Stimulated activated CD8-positive, alpha-beta memory T cell treated with anti-CD3 and anti-CD28 coated beads, Interleukin-12 subunit alpha, Interleukin-12 subunit beta, amount 100 ng/mL, for 1 hour (primary cell): ENCODE results near the gene BRD1.

Experiments used
- DNase-seq: peaks from one replicate; pipeline ENCODE4 v3.0.0-alpha.2; 2020; ENCODE audit warnings: low read depth

Gene BRD1

DNA sequence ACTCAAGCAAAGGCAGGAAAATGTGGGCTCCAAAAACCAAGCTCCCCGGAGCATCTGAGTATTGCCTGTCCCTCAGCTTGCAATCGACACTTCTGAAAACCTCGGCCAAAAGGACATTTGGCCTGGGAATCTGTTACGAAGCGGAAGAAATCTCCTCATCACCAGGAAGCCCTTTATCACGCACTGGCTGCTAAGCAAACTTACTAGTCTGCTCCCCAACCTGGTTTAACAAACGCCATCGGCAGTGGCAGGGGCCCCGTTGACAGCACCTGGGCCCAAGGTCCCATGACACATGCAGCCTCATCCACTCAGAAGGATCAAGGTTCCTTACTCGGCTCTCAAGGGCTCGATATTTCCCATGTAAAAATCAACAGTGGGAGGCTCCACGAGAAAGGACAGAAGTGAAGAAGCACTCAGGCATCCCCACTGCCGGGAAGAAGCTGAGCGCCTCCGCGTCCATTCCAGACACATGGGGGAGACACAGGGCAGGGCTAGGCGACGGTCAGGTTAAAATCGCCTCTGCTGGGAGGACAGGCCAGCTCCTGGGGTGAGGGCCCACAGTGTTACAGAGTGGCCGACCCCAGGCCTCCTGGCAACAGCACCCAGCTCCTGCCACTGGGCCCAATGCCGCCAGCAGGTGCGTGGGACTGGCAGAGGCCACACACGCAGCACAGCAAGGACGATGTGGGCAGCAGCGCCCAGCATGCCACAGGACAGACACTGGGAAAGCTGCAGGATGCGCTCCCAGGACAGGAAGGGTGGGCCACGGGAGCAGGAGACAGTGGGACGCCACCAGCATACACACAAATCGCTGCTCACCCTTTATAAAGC lies 27.1 kb downstream of the BRD1 start:
- DNase-seq, result no peak

DNA sequence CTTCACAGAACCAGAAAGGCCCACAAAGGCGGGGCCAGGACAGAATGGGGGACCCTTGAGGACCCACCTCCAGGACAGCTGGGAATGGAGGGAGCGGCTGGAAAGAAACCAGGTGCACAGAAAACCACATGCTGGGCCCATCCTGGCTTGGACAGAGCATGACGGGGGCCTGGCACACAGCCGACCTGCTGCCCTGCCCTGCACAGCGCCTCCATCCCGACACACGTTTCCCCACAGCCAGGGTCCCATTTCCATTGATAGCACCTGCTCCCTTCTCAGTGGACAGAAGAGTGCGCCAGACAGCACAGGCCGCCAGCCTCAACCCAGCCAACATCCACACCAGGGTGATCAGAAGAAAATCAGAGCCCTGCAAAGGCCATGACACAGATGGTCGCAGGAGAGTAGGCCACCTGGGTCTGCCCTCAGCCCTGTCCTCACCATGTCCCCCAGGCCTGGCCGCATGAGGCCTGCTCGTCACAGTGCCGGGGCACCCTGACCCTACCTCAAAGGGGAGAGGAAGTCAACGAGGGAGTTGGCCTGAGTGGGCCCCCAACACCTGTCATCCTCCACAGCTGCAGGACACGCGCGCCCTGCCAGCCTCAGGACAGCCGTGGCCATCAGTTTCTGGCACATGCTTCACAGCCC lies 28.1 kb downstream of the BRD1 start:
- DNase-seq, result no peak

- no peak for DNase-seq
Observed at GRCh38 chr22:49798486-49799151, 29.1 kb downstream of the BRD1 start.

- DNase-seq, result no peak
Observed at GRCh38 chr22:49797706-49798105, 30.0 kb downstream of the BRD1 start.

DNA sequence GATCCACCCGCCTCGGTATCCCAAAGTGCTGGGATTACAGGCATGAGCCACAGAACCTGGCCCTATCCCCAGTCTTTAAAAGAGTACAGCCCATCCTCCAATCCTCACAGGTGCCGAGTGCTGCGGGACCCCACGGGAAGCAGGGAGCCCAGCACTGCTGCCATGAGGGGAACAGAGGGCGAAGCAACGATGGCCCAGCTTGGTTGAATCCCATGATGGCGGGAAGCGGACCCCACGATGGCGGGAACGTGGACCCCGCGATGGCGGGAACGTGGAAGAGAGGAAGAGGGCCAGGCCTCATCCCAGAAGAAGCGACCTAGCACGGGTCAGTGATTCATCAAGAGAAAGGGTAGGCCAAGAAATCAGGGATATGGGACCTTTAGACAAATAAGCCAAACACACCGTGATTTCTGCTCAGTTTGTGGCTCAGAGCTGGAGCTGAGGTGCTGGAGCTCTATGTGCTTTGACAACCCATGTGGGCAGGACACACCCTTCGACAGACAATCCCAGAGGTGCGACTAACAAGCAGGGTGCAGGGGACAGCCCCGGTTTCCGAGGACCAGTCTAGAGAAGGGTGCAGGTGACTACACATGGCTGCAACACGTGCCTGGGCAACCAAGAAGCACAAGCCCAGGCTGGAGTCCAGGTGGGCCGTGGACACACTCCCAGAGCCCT lies 30.9 kb downstream of the BRD1 start:
- DNase-seq, result no peak

DNA sequence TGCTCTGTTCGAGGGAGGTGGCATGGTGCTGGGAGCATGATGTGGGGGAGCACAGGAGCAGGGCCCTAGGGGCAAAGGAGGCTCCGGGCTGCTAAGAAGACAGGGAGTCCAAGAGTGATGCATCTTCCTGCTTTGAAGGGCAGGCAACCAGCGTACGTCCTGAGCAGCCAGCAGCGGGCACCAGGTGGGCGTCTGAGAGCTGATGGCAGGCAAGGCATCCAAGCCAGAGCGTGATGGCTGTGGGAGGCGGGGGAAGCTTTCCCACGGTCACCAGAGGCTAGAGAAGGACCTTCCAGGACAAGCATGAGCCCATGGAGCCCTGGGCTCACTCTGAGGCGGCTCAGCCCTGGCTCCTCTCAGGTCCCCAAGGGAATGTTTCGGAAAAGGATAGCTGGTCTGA lies 32.2 kb downstream of the BRD1 start:
- no peak for DNase-seq

- DNase-seq, result no peak
Observed at GRCh38 chr22:49793871-49794270, 33.8 kb downstream of the BRD1 start.

DNA sequence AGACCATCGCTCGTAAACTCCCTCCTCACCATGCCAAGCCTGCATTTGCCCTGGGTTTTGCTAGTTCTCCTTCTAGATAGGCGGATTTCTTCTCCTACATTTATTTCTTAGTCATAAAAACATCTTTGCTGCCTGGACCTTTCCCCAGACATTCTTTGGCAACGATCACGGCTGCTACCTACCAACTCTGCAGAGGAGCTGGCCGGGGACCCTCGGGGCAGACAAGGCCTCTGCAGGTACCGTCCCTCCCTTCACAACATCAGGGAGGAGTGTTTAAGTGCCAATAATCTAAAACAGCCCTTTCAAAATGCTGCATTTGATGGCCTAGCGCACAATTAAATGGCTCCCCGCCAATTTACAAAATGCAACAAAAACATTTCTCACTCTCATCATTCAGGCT lies 34.4 kb downstream of the BRD1 start:
- no peak for DNase-seq

DNA sequence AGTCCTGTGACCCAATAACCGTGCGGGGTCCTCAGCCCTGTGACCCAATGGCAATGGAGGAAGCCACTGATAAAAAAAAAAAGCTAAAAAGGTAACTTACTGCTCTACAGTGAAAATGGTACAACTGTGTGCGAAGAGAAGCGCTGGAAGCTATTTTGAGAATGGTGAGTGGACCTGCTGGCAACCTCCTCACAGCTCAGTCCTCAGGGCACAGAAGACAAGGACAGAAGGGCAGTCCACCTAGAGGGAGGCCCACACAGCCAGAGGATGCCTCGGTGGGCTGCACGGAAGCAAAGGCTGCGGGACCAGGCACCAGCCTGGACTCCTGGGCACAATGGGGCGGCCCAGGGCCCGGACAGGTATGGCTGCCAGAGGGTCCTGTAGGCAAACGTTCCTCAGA lies 35.6 kb downstream of the BRD1 start:
- no peak for DNase-seq

- DNase-seq, result no peak
Observed at GRCh38 chr22:49791682-49792081, 36.0 kb downstream of the BRD1 start.

- no peak for DNase-seq
Observed at GRCh38 chr22:49790912-49791311, 36.8 kb downstream of the BRD1 start.

GRCh38 chr22:49789289-49790141 lies 38.2 kb downstream of the BRD1 start:
- DNase-seq, result peak; percentile 18

- DNase-seq, result no peak
Observed at GRCh38 chr22:49788504-49788903, 39.2 kb downstream of the BRD1 start.

DNA sequence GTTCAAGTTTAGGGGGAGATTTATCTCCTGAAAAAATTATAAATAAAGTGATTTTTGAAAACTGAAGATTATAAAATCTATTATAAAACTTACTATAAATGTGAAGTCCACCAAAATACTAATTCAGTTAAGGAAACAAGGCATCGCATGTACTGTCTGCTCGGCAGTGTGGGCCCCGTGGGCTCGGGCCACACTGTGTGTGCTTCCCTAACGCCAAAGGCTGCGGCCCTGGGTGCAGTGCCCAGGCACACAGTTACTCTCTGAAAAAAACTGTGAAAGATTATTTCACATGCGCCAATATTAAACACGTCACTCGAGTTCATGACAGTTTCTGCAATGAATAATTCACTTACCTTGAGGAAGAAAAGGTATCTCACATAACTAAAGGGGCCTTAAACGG lies 39.8 kb downstream of the BRD1 start:
- DNase-seq, result no peak

DNA sequence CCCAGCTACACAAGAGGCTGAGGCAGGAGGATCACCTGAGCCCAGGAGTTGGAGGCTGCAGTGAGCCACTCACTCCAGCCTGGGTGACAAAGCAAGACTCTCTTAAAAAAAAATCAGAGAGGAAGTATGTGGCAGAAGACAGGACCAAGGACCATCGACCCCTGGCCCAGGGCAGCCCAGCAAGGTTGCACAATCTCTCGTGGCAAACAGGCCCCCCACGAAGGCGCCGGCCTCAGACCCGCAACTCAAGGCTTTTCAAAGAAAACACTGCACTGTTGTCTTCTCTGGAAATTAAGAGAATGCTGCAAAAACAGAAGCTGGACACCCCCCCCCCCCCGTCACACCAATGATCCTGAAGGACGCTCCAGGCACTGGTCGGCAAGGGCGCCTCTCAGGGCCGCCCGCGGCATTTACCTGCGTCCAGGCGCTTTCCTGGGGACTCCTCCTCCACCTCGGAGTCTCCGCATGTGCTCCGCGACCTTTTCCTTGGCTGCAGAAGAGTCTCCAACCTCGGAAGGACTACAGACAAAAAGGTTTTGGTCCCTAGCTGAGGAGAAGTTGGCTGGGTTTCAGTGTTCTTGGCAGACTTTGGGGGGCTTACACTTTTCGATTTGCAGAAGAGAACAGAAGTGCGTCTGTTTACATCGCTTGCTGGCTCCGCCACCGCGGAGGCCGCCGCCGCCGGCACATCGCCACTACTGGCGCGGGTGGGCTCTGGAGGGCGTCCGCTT lies 40.5 kb downstream of the BRD1 start:
- DNase-seq, result no peak

DNA sequence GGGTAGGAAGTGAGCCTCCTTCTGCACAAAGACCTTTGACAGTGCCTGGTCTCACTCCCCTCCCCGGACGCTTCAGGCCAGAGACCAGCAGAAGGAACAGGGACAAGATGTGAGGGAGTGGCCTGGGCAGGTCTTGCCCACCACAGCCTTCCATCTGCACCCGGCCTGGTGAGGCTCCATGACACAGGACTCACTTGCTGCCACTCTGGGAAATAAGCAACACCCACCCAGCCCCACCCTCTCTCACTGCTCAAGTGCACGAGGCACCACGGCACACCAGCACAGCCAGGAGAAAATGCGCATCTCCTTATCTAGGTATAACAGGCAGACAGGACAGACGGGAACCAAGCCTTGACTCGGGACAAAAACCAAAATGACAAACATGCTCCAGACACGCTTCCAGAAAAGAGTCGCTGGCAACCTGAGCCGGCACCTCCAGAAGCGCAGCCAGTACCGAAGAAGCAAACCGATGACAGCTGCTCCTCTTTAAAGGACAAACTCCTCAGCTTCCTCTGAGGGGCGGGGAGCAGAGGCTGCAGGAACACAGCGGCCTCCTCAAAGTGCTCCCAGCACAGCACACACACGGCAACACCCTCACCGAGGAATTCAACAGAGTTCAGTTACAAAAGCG lies 41.7 kb downstream of the BRD1 start:
- DNase-seq, result no peak

- no peak for DNase-seq
Observed at GRCh38 chr22:49785046-49785521, 42.6 kb downstream of the BRD1 start.

GRCh38 chr22:49784630-49784971 lies 43.1 kb downstream of the BRD1 start:
- DNase-seq, result no peak

DNA sequence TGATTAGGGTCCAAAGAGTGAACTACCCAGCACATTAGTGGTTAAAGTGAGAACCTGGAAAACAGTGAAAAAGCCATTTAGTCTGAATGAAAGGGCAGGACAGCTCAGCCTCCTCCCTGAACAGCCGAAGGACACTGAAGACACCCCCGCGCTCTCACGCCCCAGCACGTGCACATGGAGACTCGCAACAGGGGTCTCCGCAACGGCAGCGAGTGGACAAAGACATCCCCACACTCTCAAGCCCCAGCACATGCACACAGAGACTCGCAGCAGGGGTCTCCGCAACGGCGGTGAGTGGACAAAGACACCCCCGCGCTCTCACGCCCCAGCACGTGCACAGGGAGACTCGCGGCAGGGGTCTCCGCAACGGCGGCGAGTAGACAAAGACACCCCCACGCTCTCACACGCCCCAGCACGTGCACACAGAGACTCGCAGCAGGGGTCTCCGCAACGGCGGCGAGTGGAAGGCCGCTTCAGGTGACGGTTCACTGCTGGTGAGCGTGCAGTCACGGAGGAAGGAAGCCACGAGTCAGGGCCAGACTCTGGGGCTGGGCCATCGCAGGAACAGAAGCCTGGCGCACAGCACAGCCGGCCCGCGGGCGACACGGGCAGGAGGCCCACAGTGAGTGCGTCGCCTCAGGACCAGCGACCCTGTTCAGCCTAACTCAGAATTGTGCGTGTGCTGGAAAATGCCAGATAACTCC lies 43.6 kb downstream of the BRD1 start:
- DNase-seq, result no peak
